Stimulated activated CD8-positive, alpha-beta memory T cell treated with anti-CD3 and anti-CD28 coated beads, Interleukin-4, amount 100 ng/mL, for 1 hour (primary cell): ENCODE measurements around the gene SOX6.

ENCODE experiments used
- DNase-seq, 2 donors: peaks; one replicate each; pipeline ENCODE4 v3.0.0-alpha.2; 2020; ENCODE audit warnings: low read depth in 2 of 2, low spot score in 1 of 2

The SOX6 gene

DNA sequence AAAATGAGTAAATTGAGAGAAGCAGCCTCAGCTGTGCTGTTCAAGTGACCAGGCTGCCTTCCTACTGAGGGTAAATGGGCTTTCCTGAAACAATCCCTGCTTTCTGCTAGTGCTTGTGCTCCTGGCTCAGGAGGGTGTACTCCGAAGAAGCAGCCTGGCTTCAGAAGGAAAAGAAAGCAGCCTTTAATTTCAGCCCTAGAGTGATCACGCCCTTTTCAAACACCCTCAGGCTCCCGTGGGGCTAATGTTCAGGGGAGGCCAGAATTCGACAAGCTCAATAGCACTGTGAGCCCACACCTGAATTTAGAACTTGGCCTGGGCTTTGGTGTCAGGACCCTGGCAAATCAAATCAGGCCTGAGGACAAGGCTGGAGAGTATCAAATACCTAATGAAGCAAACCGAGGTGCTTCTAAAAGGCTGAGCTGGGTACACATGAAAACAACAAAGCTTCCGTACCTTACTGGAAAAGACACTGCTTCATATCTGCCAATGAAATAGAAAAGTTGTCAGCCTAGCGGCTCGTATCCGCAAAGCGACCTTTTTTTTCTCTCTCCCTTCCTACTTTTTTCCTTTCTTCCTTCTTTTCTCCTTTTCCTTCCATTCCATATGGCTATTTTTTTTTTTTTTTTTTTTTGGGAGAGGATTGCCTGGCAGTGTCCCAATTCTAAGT lies 387.8 kb downstream of the SOX6 start:
- no peak for DNase-seq

DNA sequence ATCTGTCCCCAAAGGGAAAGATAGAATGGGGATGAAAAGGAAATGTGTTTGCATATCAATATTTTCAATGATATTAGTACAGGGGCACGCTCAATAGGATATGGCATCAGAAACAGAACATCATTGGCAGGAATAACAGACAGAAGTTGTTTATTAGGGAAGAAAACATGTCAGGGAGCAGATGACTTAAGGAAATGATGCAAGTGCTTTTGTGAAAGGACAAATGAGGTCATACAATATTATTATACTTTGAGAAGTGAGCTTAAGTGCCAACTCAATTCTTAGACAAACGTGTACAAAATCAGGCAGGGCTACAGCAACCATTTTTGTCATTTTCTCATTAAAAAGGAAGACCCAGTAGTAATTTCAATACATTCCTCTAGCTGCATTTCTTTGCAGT lies 388.4 kb downstream of the SOX6 start:
- no peak for DNase-seq

- DNase-seq, result no peak
These were observed 389.2 kb downstream of the SOX6 start for GRCh38 chr11:15967166-15967565.

DNA sequence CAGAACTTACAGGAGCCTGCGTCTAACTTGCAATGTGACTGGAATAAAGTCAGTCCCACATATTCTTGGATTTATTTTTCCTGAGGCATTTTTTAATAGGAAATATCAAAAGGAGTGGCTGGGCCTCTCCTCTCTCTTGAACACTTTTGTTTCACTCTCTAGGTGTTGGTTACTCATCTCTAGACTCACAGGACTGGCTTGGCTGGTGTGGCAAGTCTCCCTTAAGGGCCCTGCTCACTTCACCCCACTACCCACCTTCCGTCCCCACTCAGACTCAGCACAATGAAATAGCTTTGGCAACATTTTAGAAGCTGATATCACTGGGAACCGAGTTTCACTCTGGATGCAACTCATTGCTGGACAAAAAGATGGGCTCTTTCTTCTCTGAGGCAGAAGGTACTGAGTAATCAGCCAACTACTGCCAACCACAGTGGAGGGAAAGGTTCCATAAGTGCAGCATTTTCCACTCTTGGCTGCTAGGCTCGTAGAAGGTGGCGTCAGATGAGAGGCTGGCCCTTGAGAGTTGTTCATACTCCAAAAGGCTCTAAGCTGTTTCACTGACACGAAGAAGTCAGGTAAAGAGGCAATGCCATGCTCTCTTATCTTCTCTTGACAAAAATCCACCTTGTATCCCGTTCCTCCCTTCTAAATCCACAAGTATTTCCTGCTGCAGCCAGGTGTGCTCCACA lies 390.6 kb downstream of the SOX6 start:
- no peak for DNase-seq

- no peak for DNase-seq
These were observed 393.1 kb downstream of the SOX6 start for GRCh38 chr11:15963266-15963665.

DNA sequence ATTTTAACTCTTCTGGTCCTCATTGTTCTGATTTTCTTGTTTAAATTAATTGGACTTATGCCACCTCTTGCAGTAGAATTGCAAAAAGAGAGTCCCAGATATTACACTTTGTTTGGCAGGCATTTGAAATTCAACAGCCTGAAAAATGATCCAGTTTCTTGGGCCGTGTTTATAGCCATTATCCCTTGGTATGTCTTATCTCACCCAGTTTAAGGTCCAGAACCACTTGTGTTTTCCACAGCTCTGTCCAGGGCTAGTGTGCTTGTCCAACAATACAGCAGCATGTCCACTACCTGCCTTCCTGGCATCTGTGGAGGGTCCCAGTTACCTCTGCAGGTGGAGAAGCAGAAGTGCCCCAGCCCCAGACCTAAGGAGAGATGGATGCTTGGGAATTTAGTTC lies 397.4 kb downstream of the SOX6 start:
- no peak for DNase-seq

GRCh38 chr11:15957234-15957633 lies 399.1 kb downstream of the SOX6 start:
- DNase-seq, result no peak

DNA sequence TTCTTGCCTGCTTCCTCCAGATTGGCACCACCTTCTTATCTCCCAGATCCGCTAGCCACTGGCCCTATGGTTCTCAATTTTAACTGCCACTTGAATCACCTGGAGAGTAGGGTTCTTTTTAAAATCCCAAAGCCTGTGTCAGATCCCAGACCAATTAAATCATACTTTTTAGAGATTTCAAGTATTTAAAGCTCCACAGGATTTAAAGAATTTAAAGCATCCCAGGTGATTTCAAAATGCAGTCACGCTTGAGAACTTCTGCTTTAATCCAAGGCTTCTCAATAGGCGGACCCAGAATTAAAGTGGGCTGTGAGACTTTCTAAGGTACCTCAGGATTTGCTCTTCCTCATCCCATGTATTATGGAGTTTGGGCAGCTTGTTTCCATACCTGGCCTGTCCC lies 400.0 kb downstream of the SOX6 start:
- DNase-seq, result no peak

DNA sequence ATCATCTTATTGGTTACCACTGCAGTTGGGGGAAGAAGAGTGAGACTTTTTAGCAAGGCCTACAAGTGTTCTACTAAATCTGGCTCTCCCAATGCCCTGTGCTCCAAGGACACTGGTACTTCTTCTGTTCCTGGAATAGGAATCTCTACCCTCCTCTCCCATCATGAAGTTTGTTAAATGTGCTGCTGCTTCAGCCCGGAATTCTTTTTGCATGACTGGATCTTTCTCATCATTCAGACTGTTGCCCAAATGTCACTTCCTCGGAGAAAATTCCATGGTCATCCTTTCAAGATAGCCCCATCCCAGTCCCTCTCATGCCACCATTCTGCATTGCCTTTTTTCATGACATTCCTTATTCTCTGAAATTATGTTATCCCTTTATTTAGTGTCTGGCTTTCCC lies 400.8 kb downstream of the SOX6 start:
- DNase-seq, result no peak

DNA sequence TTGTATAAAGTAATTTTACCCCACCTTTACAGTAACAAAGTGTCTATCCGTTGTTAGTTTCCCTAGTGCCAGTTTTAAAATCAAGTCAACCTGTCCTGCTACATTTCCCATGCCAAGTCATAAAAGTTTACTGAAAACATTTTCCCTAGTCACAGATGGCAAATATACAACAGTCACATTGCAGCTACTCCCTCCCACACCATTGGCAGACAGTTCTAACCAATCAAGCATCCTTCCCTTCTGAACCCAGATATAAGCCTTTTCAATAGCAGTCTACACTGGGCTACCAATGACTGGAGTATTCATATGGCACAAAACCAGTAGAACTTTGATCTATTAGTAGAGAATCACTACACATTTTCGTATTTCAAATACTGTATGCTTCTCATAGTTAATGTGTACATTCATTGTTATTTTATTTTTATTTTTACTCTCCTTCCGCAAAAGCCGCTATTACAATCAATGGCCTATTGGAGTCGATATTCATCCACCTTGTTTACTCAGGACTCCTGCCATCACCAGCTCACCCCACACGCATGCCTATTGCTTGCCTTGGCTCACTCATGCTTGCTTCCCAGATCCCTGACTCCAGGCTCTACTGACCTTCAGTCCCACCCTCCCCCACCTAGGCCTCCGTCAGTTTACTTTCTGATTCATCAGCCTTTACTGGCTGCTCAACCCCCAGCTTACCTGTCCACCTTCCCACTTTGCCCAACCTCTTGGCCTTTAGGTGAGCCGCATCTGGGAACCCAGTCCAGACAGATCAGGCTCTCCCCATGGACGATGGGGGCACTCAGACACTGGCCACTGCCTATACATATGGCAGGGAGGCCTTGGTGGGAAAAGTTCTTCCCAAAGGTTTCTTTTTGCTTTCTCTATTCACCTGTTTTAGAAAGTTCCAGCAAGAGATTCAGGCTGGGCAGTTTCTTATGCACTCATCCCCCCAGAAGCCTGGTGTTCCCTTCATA lies 408.4 kb downstream of the SOX6 start:
- DNase-seq, result no peak

DNA sequence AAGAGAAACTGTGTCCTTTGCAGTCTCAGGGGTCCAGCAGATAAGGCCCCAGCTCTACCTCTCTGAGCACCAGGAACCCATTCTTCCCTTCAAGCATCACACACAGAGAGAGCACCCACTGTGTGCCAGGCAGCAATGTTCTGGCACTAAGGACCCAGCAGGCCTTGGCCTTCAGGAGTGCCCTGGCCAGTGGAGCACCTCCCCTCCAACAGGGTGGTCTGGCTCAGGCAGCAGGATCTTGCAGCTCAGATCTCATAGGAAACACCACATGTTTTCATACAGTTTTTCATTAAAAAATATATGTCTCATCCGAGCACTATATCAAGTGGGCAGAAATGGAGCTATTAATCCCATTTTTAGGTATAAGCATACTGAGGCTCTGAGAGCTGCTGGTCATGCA lies 410.6 kb downstream of the SOX6 start:
- DNase-seq, result no peak

DNA sequence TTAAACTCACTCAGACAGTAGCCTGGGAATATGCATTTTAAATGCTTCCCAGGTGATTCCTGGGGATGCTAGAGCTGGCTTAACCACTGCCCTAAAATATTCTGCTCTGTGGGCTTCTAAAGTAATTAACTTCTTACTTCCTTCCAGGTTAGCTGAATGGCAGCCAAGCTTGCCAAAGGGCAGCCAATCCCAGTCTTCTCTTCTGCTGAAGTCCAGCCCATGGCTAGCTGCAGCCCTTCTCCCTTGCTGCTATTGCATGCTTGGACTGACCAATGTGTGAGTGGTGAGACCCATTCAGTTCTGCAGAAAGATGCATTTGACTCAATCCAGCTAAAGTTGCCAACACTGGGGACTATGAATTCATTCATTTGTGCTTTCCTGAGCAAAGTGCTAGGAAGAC lies 411.9 kb downstream of the SOX6 start:
- no peak for DNase-seq

- no peak for DNase-seq
These were observed 412.7 kb downstream of the SOX6 start for GRCh38 chr11:15943418-15944197.

DNA sequence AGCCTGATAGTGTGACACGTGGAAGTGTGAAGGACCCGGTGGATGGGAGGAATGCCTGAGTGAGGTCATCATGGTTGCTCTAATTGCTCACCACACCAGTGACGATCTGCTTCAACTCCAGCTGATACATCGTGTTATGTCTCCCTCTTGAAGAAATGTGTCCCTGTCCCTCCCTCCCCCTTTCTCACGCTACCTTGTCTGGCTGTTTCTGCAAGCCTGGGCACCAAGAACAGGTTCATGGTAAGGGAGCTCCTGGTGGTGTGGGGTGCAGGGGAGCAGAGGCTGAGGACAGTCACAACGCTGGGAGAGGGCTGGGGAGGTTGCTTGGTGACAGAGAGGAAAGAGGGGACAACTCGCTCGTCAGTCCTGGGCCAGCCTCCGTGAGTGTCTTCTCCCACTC lies 413.4 kb downstream of the SOX6 start:
- no peak for DNase-seq

DNA sequence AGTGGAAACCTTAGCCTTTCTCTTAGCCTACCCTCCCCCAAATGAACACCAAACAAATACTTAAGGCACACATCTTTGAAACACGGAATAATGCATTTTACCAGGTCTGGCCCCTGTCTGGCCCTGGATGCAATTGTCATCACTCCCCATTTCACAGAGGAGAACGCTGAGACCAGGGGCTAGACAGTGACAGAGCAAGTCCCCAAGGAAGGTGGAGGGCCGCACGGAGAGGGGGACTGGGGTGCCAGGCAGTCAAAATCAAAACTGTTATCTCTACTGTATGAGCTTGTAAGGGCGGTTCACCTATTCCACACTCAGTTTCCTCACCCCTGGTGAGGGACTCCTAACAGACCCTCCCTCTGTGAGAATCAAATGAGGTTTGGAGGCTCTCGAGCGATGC lies 414.2 kb downstream of the SOX6 start:
- DNase-seq, result no peak

- no peak for DNase-seq
These were observed 415.1 kb downstream of the SOX6 start for GRCh38 chr11:15941206-15941770.

- DNase-seq, result no peak
These were observed 415.7 kb downstream of the SOX6 start for GRCh38 chr11:15940462-15941205.

GRCh38 chr11:15938983-15939382 lies 417.4 kb downstream of the SOX6 start:
- DNase-seq, result no peak

- DNase-seq, result no peak
These were observed 418.2 kb downstream of the SOX6 start for GRCh38 chr11:15938121-15938611.

DNA sequence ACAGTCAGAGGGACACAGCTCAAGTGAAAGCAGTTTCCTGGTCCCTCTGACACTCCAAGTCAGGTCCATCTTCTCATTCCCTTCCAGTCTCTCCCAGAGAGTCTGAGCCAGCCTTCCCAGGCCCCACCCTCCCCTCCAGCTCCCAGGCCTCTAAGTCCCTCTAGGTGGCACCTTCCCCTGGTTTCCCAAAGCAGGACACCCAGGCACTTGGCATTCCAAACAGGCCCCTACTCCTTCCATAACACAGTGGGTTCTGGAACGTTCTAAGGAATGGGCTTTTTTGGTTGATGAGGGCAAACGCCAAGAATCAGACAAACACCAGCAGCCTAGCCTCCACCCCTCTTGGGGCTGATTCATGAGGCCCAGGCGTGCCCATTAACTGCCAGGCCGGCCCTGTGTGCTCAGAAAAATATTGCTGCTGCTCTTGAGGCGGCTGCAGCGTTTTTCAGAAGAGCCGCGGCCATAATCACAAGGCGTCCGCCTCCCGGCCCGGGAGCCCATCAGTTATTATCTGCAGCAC lies 418.7 kb downstream of the SOX6 start:
- no peak for DNase-seq
